Medulla oblongata (tissue), 1 donor: ENCODE results near the gene PROB1.
"Not testable (repeated sequence)": the region's sequence is repeated elsewhere in the genome, so short reads cannot be mapped to it uniquely, and the experiment has no call there.

Source experiments
- DNase-seq: peaks from one replicate; pipeline ENCODE4 v3.0.0-alpha.2; 2015; ENCODE audit errors: extremely low spot score

PROB1 gene

GRCh38 chr5:139413153-139413552 lies 18.2 kb upstream of the PROB1 start:
- DNase-seq: no peak

GRCh38 chr5:139410993-139411828 lies 16.3 kb upstream of the PROB1 start:
- no peak for DNase-seq

- no peak for DNase-seq
Observed at GRCh38 chr5:139410121-139410992, 15.5 kb upstream of the PROB1 start.

GRCh38 chr5:139409116-139409515 lies 14.2 kb upstream of the PROB1 start:
- not testable (repeated sequence) for DNase-seq

GRCh38 chr5:139408191-139408590 lies 13.3 kb upstream of the PROB1 start:
- DNase-seq: no peak

- no peak for DNase-seq
Observed at GRCh38 chr5:139407517-139407916, 12.6 kb upstream of the PROB1 start.

- DNase-seq: no peak
Observed at GRCh38 chr5:139406963-139407362, 12.1 kb upstream of the PROB1 start.

- DNase-seq: no peak
Observed at GRCh38 chr5:139404484-139404840, 9.6 kb upstream of the PROB1 start.

- peak; percentile 98 for DNase-seq
Observed at GRCh38 chr5:139403787-139404483, 9.0 kb upstream of the PROB1 start, which contains the start of gene SPATA24. Gene SPATA24, minus strand, starts transcription at chr5:139404089. Its CDS starts 29 bp downstream, at chr5:139404060.

GRCh38 chr5:139403418-139403786 lies 8.5 kb upstream of the PROB1 start:
- DNase-seq: no peak

- DNase-seq: no peak
Observed at GRCh38 chr5:139402561-139403158, 7.8 kb upstream of the PROB1 start.

GRCh38 chr5:139401546-139401945 lies 6.6 kb upstream of the PROB1 start:
- no peak for DNase-seq

- no peak for DNase-seq
Observed at GRCh38 chr5:139399501-139400121, 4.7 kb upstream of the PROB1 start.

GRCh38 chr5:139397921-139398320 lies 3.0 kb upstream of the PROB1 start:
- no peak for DNase-seq

GRCh38 chr5:139396691-139397090 lies 1.8 kb upstream of the PROB1 start:
- DNase-seq: no peak

GRCh38 chr5:139395844-139396640 lies 1.1 kb upstream of the PROB1 start:
- DNase-seq: no peak

- no peak for DNase-seq
Observed at GRCh38 chr5:139394123-139394653, 716 bp downstream of the PROB1 start.

GRCh38 chr5:139393497-139394122 lies 1.3 kb downstream of the PROB1 start:
- DNase-seq: no peak

GRCh38 chr5:139392678-139393496 lies 2.0 kb downstream of the PROB1 start:
- no peak for DNase-seq
